ENCODE measurements around the gene KRT17. TPM values are rescaled to one million over a fixed set of nuclear protein-coding genes. Genes with fewer than 3 reads are reported as not detected.
"Not testable (repeated sequence)": the region's sequence is repeated elsewhere in the genome, so short reads cannot be mapped to it uniquely, and the experiment has no call there.

The KRT17 gene
- total RNA-seq, 1 experiment from 2014 or later = 4,105 TPM

DNA sequence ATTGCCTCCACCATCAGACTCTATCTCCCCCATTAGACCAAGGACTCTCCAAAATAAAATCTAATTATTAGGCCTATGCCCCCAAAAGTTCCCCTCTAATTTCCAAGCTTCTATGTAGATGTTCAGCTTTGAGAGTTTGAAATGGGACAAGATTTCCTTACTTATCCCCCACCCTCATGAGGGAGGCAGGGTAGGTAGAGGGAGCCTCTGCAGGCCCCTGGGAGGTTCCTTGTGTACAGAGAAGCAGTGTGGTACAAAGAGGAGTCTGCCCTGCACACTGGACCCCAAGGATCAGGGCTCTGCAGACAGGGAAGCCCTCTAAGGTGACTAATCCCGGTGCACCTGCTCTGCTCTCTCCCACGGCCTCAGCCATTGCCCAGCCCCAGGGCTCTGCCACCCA lies 2.5 kb downstream of the KRT17 start:
- TF ChIP-seq, protein P1, sequence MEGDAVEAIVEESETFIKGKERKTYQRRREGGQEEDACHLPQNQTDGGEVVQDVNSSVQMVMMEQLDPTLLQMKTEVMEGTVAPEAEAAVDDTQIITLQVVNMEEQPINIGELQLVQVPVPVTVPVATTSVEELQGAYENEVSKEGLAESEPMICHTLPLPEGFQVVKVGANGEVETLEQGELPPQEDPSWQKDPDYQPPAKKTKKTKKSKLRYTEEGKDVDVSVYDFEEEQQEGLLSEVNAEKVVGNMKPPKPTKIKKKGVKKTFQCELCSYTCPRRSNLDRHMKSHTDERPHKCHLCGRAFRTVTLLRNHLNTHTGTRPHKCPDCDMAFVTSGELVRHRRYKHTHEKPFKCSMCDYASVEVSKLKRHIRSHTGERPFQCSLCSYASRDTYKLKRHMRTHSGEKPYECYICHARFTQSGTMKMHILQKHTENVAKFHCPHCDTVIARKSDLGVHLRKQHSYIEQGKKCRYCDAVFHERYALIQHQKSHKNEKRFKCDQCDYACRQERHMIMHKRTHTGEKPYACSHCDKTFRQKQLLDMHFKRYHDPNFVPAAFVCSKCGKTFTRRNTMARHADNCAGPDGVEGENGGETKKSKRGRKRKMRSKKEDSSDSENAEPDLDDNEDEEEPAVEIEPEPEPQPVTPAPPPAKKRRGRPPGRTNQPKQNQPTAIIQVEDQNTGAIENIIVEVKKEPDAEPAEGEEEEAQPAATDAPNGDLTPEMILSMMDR (IDR thresholded peaks at IDR 0.05; ENCODE audit: unreplicated experiment) = no peak
- Mint-ChIP-seq H3K9me3 (ENCODE audit: unreplicated experiment) (no peaks in the 10 kb centered on the region), H3K4me1 (ENCODE audit: insufficient read depth, unreplicated experiment) (peaks cover 47% of the 10 kb centered on the region), H3K4me3 (ENCODE audit: unreplicated experiment) (peak overlapping the region; percentile 86), H3K36me3 (ENCODE audit: insufficient read depth, unreplicated experiment) (peaks cover 76% of the 10 kb centered on the region), H3K27ac (ENCODE audit: low read depth, unreplicated experiment) (peak overlapping the region; percentile 89), H3K27me3 (ENCODE audit: insufficient read depth, unreplicated experiment) (no peaks in the 10 kb centered on the region)
- no TSS peak for BruUV-seq (replicated peaks)
- intact Hi-C loops (cut with micrococcal nuclease) = no loop called here
- POLR2A ChIA-PET = interaction anchor here (0.6 to 13.2 kb wide), 7 partner anchors 9 to 803 kb away, joined by 3 to 366 read pairs (median 4); partner anchors contain the start of genes KRT14 and KRT15
- CTCF ChIA-PET = interaction anchor here (0.6 to 1.1 kb wide), 4 partner anchors 27 to 129 kb away, joined by 3 to 5 read pairs (median 4); no protein-coding TSS in a partner anchor
- DNase-seq (ENCODE audit: unreplicated experiment) = no peak

DNA sequence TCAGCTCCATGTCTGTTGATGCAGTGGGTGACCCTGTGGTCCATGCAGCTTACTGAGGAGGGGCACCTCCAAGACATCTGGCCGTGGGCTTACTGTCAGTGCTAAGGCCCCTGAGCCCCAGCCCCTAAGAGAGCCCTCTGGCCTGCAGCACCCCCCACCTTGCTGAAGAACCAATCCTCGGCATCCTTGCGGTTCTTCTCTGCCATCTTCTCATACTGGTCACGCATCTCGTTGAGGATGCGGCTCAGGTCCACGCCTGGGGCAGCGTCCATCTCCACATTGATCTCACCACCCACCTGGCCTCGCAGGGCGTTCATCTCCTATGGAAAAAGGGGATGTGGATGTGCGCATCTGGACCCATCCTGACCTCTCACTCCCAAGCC lies 2.9 kb downstream of the KRT17 start:
- H3K9me3 Mint-ChIP-seq (ENCODE audit: unreplicated experiment); intact Hi-C loops (cut with micrococcal nuclease); BruUV-seq (replicated peaks); DNase-seq (ENCODE audit: unreplicated experiment); H3K27me3 Mint-ChIP-seq (ENCODE audit: insufficient read depth, unreplicated experiment): not testable (repeated sequence)
- CTCF ChIA-PET = interaction anchor here (0.6 to 1.2 kb wide), 4 partner anchors 40 to 70 kb away, joined by 3 to 5 read pairs (median 4); no protein-coding TSS in a partner anchor
- Mint-ChIP-seq H3K4me1 (ENCODE audit: insufficient read depth, unreplicated experiment) (peaks cover 47% of the 10 kb centered on the region), H3K36me3 (ENCODE audit: insufficient read depth, unreplicated experiment) (peaks cover 81% of the 10 kb centered on the region), H3K4me3 (ENCODE audit: unreplicated experiment) (peak overlapping the region; percentile 86), H3K27ac (ENCODE audit: low read depth, unreplicated experiment) (peak overlapping the region; percentile 89)
- POLR2A ChIA-PET = interaction anchor here (0.7 to 13.2 kb wide), 8 partner anchors 8 to 893 kb away, joined by 3 to 366 read pairs (median 4); partner anchors contain the start of gene KRT16

DNA sequence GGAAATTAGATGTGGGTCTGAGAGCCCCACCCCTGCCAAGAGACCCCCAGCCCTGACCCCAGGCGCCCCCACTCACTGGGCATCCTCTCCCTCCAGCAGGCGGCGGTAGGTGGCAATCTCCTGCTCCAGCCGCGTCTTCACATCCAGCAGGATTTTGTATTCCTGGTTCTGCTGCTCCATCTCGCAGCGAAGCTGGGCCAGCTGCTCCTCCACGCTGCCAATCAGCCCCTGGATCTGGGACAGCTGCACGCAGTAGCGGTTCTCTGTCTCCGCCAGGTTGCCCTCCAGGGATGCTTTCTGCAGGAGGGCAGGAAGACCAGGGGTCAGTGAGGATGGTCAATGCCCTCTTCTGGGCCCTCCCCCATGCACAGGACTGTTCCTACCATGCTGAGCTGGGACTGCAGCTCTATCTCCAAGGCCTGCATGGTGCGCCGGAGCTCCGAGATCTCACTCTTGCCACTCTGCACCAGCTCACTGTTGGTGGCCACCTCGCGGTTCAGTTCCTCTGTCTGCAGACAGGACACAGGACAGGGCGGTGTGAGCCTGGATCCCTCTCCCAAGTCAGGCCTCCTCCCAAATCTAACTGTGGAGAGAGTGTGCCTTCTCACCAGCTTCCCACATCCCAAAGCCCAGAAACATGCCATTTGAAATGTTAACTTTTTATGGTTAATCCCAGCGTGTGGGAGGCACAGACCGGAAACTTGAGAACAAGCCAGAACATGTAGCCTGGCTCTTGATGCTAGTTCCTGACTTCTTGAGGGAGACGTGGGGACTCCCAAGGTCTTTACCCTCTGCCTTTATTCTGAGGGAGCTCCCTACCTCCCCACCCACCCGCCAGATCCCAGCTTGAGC lies 3.6 kb downstream of the KRT17 start:
- DNase-seq (ENCODE audit: unreplicated experiment) = peak; percentile 75
- peak overlapping the region; percentile 89 for H3K27ac Mint-ChIP-seq (ENCODE audit: low read depth, unreplicated experiment)
- no peaks in the 10 kb centered on the region for H3K9me3 Mint-ChIP-seq (ENCODE audit: unreplicated experiment)
- peaks cover 43% of the 10 kb centered on the region for H3K4me1 Mint-ChIP-seq (ENCODE audit: insufficient read depth, unreplicated experiment)
- no peaks in the 10 kb centered on the region for H3K27me3 Mint-ChIP-seq (ENCODE audit: insufficient read depth, unreplicated experiment)
- CTCF ChIA-PET = interaction anchor here (0.6 to 1.2 kb wide), 8 partner anchors 27 to 71 kb away, joined by 3 to 6 read pairs (median 3); no protein-coding TSS in a partner anchor
- TSS peak; percentile 4 for BruUV-seq (replicated peaks)
- POLR2A ChIA-PET = interaction anchor here (0.6 to 13.2 kb wide), 12 partner anchors 8 to 894 kb away, joined by 3 to 366 read pairs (median 3); partner anchors contain the start of gene KRT16
- TF ChIP-seq, protein P1 (IDR thresholded peaks at IDR 0.05; ENCODE audit: unreplicated experiment) = no peak
- peaks cover 81% of the 10 kb centered on the region for H3K36me3 Mint-ChIP-seq (ENCODE audit: insufficient read depth, unreplicated experiment)
- peak overlapping the region; percentile 86 for H3K4me3 Mint-ChIP-seq (ENCODE audit: unreplicated experiment)
- intact Hi-C loops (cut with micrococcal nuclease) = no loop called here

DNA sequence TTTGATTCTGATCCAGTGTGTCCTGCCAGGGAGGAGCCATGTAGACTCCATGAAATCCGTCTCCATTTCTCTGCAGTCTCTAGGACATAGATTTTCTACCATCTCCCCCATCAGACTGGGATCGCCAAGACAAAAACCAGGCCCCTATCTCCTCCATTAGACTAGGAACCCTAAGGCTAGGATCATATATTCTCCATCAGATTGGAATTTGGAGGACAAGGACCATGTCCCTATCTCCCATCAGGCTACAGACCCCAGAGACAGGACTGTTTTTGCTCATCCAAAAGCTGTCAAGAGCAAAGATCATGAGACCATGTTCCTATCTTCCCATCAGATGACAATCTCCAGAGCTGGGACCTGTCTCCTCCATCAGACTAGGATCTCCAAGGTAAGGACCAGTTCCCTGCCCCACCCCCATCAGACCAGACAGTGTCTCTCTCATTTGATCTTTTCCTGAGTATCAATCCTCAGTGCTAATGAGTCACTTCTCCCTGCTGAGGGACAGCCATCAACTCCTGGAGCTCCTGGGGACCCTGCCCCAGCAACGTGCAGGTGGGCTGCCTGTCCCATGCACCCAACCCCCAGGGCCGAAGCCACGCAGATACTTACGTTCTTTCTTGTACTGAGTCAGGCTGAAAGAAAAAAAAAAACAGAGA lies 4.3 kb downstream of the KRT17 start:
- ChIA-PET POLR2A (interaction anchor here (0.6 to 13.2 kb wide), 8 partner anchors 7 to 792 kb away, joined by 3 to 366 read pairs (median 4); partner anchors contain the start of genes EIF1 and KRT16), CTCF (interaction anchor here (0.6 to 1.2 kb wide), 6 partner anchors 27 to 70 kb away, joined by 3 to 6 read pairs (median 3); no protein-coding TSS in a partner anchor)
- H3K27ac Mint-ChIP-seq (ENCODE audit: low read depth, unreplicated experiment); H3K27me3 Mint-ChIP-seq (ENCODE audit: insufficient read depth, unreplicated experiment); BruUV-seq (replicated peaks); intact Hi-C loops (cut with micrococcal nuclease); DNase-seq (ENCODE audit: unreplicated experiment); H3K9me3 Mint-ChIP-seq (ENCODE audit: unreplicated experiment): not testable (repeated sequence)
- peak overlapping the region; percentile 86 for H3K4me3 Mint-ChIP-seq (ENCODE audit: unreplicated experiment)
- peaks cover 45% of the 10 kb centered on the region for H3K4me1 Mint-ChIP-seq (ENCODE audit: insufficient read depth, unreplicated experiment)
- H3K36me3 Mint-ChIP-seq (ENCODE audit: insufficient read depth, unreplicated experiment) = peaks cover 87% of the 10 kb centered on the region
